ENCODE data around the gene ZC3H10.

ZC3H10 gene

GRCh38 chr12:56079723-56080555 lies 38.1 kb upstream of the ZC3H10 start, which contains the start of gene ERBB3:
TSS of gene ERBB3 (plus strand) at chr12:56080165. CDS start at chr12:56080301, 136 bp downstream.
- TF ChIP-seq ZNF274 (IDR thresholded peaks at IDR 0.05; ENCODE audit: low read depth, low read length) = no peak
- no peak for TF ChIP-seq YY1 (IDR thresholded peaks at IDR 0.05; ENCODE audit: insufficient read depth, insufficient read length)
- no peak for TF ChIP-seq SUZ12 (IDR thresholded peaks at IDR 0.05; ENCODE audit: extremely low read depth, insufficient read depth, insufficient read length)
- Histone ChIP-seq H3K27me3 (ENCODE audit: insufficient read depth, insufficient read length) (no peaks in the 10 kb centered on the region), H3K4me3 (ENCODE audit: insufficient read length, low read depth) (peak within 1 kb of the TSS; percentile 91), H3K36me3 (ENCODE audit: insufficient read depth, insufficient read length, low read length) (peaks cover 2% of the 10 kb centered on the region), H3K4me1 (ENCODE audit: insufficient read depth, insufficient read length) (peaks cover 10% of the 10 kb centered on the region), H3K9ac (ENCODE audit: insufficient read length, low read depth) (peak within 1 kb of the TSS; percentile 98), H3K9me3 (ENCODE audit: insufficient read depth, low read length) (peaks cover 6% of the 10 kb centered on the region; the same call in 1 of the 2 replicates)
- DNase-seq (ENCODE audit: low read depth, low spot score) = peak; percentile 71

DNA sequence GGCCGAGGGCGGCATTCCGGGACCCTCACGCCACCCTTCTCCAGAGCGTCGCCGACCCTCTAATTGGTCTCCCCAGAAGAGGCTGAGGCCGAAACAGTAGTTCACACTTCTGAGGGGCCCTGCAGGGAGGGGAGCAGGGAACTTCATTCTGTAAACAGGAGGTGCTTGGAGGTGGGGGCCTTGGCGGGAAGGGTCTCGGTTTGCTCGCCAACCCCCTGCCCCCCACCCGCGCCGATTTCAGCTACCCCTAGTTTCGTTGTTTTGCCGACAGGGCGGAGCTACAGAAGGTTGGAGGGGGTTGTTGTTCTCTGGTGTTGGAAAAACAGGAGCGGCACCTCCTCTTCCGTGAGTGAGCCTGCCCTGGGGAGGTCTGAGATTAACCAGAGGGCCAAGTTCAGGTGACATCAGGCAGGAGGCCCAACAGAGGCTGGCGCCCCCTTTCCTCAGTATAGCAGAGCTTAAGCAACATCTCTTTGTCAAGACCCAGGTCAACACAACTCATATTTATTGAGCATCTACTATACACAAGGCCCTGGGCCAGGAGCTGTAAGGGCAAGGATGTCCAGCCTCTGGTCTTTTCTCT lies 37.4 kb upstream of the ZC3H10 start:
- H3K27me3 ChIP-seq (ENCODE audit: insufficient read depth, insufficient read length) = no peaks in the 10 kb centered on the region
- peak overlapping the region; percentile 91 for H3K4me3 ChIP-seq (ENCODE audit: insufficient read length, low read depth)
- TF ChIP-seq ZNF274 (IDR thresholded peaks at IDR 0.05; ENCODE audit: low read depth, low read length) (no peak), SUZ12 (IDR thresholded peaks at IDR 0.05; ENCODE audit: extremely low read depth, insufficient read depth, insufficient read length) (no peak), YY1 (IDR thresholded peaks at IDR 0.05; ENCODE audit: insufficient read depth, insufficient read length) (no peak)
- DNase-seq (ENCODE audit: low read depth, low spot score) = no peak
- peaks cover 6% of the 10 kb centered on the region; the same call in 1 of the 2 replicates for H3K9me3 ChIP-seq (ENCODE audit: insufficient read depth, low read length)
- H3K4me1 ChIP-seq (ENCODE audit: insufficient read depth, insufficient read length) = peaks cover 10% of the 10 kb centered on the region
- H3K9ac ChIP-seq (ENCODE audit: insufficient read length, low read depth) = peak overlapping the region; percentile 98
- peaks cover 5% of the 10 kb centered on the region for H3K36me3 ChIP-seq (ENCODE audit: insufficient read depth, insufficient read length, low read length)

DNA sequence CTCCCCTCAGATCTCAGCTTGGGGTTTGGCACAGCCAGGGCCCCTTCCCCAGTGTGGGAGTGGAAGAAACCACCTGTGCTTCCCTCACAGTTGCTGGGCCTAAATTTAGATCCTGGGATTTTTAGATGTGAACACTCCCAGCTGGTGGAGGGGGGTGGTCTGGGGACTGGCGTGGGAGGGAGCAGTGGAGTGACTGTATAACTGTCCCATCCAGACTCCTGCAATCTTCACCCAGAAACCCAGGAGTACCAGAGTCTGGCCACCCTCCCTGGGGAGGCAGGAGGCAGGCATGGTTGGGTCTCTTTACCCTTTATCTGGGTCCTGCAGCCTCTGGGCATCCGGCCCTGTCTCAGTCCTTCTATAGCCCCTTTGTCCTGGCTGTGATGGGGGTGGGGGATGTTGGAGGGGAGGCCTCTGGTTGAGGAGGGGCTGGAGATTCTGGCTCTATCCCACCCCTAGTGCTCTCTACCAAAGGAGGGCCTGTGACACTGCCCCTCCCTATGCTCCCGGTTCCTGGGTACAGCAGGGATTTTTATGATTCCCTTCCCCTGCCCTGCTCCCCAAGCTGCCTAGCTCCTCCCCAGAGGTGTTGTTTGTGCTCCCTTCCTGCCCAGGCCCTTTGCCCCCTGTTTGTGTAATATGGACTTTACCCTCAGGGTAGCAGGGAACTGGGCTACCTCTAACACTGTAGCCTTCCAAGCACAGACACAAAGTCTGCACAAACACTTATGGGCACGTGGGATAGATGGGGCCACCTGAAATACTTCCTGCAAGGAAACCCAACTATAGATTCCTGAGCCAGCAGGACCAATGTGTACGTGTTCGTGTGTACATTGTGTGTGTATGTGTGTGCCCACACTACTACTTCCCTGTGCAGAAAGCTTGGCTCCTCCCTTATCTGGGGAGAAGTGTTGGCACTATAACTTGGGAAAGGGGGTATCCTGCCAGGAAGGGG lies 36.4 kb upstream of the ZC3H10 start:
- TF ChIP-seq SUZ12 (IDR thresholded peaks at IDR 0.05; ENCODE audit: extremely low read depth, insufficient read depth, insufficient read length) = no peak
- TF ChIP-seq YY1 (IDR thresholded peaks at IDR 0.05; ENCODE audit: insufficient read depth, insufficient read length) = no peak
- TF ChIP-seq ZNF274 (IDR thresholded peaks at IDR 0.05; ENCODE audit: low read depth, low read length) = no peak
- Histone ChIP-seq H3K9ac (ENCODE audit: insufficient read length, low read depth) (peak overlapping the region; percentile 98), H3K4me3 (ENCODE audit: insufficient read length, low read depth) (peak overlapping the region; percentile 91), H3K36me3 (ENCODE audit: insufficient read depth, insufficient read length, low read length) (peaks cover 9% of the 10 kb centered on the region), H3K9me3 (ENCODE audit: insufficient read depth, low read length) (peaks cover 5% of the 10 kb centered on the region; the same call in 1 of the 2 replicates), H3K27me3 (ENCODE audit: insufficient read depth, insufficient read length) (no peaks in the 10 kb centered on the region), H3K4me1 (ENCODE audit: insufficient read depth, insufficient read length) (peaks cover 10% of the 10 kb centered on the region)
- DNase-seq (ENCODE audit: low read depth, low spot score) = no peak

DNA sequence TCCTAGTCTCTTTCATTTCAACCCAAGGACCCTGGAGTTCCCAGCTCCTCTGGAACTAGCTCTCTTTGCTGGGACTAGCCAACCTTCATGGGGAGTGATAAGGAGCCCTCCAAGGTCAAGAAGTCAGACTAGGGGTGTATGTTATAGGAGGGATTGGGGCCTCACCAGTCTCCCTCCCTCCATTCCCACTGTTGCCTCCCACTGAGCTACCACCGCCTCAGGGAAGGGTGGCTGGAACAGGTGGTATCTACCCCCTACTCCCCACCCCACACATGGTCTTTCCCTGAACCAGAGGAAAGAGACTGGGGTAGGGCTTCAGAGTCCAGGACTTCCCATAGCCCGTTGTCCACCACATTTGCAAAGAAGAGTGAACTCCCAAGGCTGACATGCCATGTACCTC lies 35.7 kb upstream of the ZC3H10 start:
- H3K4me3 ChIP-seq (ENCODE audit: insufficient read length, low read depth) = no peak overlapping the region
- DNase-seq (ENCODE audit: low read depth, low spot score) = no peak
- H3K27me3 ChIP-seq (ENCODE audit: insufficient read depth, insufficient read length) = no peaks in the 10 kb centered on the region
- H3K4me1 ChIP-seq (ENCODE audit: insufficient read depth, insufficient read length) = peaks cover 13% of the 10 kb centered on the region
- no peak overlapping the region for H3K9ac ChIP-seq (ENCODE audit: insufficient read length, low read depth)
- peaks cover 10% of the 10 kb centered on the region for H3K36me3 ChIP-seq (ENCODE audit: insufficient read depth, insufficient read length, low read length)
- H3K9me3 ChIP-seq (ENCODE audit: insufficient read depth, low read length) = no peaks in the 10 kb centered on the region; the same call in 1 of the 2 replicates
- TF ChIP-seq ZNF274 (IDR thresholded peaks at IDR 0.05; ENCODE audit: low read depth, low read length) (no peak), SUZ12 (IDR thresholded peaks at IDR 0.05; ENCODE audit: extremely low read depth, insufficient read depth, insufficient read length) (no peak), YY1 (IDR thresholded peaks at IDR 0.05; ENCODE audit: insufficient read depth, insufficient read length) (no peak)

DNA sequence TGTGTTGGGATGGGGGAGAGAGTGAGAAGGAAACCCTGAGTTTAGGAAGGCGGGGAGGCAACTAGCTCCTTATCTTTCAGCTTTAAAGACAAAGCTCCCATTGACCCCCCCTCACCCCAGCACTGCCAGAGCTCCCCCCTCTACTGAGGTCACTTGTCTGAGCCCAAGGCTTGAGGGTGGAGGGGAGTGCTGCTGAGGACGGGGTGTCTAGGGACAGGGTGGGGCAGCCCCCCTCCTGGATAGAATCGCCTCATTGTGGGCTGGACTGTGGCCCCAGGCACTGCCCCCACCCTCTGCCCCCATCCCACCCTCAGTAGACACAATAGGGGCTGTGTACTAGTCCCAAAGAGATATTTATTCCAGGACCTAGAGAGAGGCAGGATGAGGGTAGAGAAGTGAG lies 35.1 kb upstream of the ZC3H10 start:
- Histone ChIP-seq H3K4me3 (ENCODE audit: insufficient read length, low read depth) (no peak overlapping the region), H3K9ac (ENCODE audit: insufficient read length, low read depth) (no peak overlapping the region), H3K4me1 (ENCODE audit: insufficient read depth, insufficient read length) (peaks cover 13% of the 10 kb centered on the region)

GRCh38 chr12:56084958-56085543 lies 33.0 kb upstream of the ZC3H10 start:
- Histone ChIP-seq H3K4me1 (ENCODE audit: insufficient read depth, insufficient read length) (peaks cover 13% of the 10 kb centered on the region), H3K36me3 (ENCODE audit: insufficient read depth, insufficient read length, low read length) (peaks cover 22% of the 10 kb centered on the region), H3K9ac (ENCODE audit: insufficient read length, low read depth) (no peak overlapping the region), H3K9me3 (ENCODE audit: insufficient read depth, low read length) (no peaks in the 10 kb centered on the region), H3K27me3 (ENCODE audit: insufficient read depth, insufficient read length) (no peaks in the 10 kb centered on the region), H3K4me3 (ENCODE audit: insufficient read length, low read depth) (no peak overlapping the region)
- no peak for TF ChIP-seq ZNF274 (IDR thresholded peaks at IDR 0.05; ENCODE audit: low read depth, low read length)
- TF ChIP-seq SUZ12 (IDR thresholded peaks at IDR 0.05; ENCODE audit: extremely low read depth, insufficient read depth, insufficient read length) = no peak
- no peak for TF ChIP-seq YY1 (IDR thresholded peaks at IDR 0.05; ENCODE audit: insufficient read depth, insufficient read length)
- no peak for DNase-seq (ENCODE audit: low read depth, low spot score)

More for the DNA sequence above, 35.1 kb upstream of the ZC3H10 start:
- Histone ChIP-seq H3K27me3 (ENCODE audit: insufficient read depth, insufficient read length) (no peaks in the 10 kb centered on the region), H3K36me3 (ENCODE audit: insufficient read depth, insufficient read length, low read length) (peaks cover 16% of the 10 kb centered on the region), H3K9me3 (ENCODE audit: insufficient read depth, low read length) (no peaks in the 10 kb centered on the region; the same call in 1 of the 2 replicates)
- no peak for TF ChIP-seq YY1 (IDR thresholded peaks at IDR 0.05; ENCODE audit: insufficient read depth, insufficient read length)
- TF ChIP-seq ZNF274 (IDR thresholded peaks at IDR 0.05; ENCODE audit: low read depth, low read length) = no peak
- TF ChIP-seq SUZ12 (IDR thresholded peaks at IDR 0.05; ENCODE audit: extremely low read depth, insufficient read depth, insufficient read length) = no peak
- no peak for DNase-seq (ENCODE audit: low read depth, low spot score)
